H9 (cell line): Measurements from ENCODE around the gene CACNA1H. TPM values are rescaled to one million over a fixed set of nuclear protein-coding genes. Genes with fewer than 3 reads are reported as not detected.

Experiments used
- DNase-seq: peaks from one replicate; pipeline ENCODE4 v3.0.0-alpha.2; 2017
- H2AFZ ChIP-seq: one replicate; pipeline ENCODE4 v1.6.1; 2013; ENCODE audit warnings: mild to moderate bottlenecking, low read length, control low read depth, moderate library complexity
- H2AK5ac ChIP-seq: 2 replicates; pipeline ENCODE4 v1.6.1; 2013; ENCODE audit warnings: low read length, control low read depth, mixed read lengths; ENCODE audit not compliant: insufficient read length
- H2BK120ac ChIP-seq: one replicate; pipeline ENCODE4 v1.6.1; 2013; ENCODE audit warnings: low read depth, mild to moderate bottlenecking, low read length, control low read depth, inconsistent platforms; ENCODE audit not compliant: poor library complexity, severe bottlenecking
- H2BK12ac ChIP-seq: 2 replicates; pipeline ENCODE4 v1.6.1; 2013; ENCODE audit warnings: low read length, control low read depth, mixed read lengths, low read depth; ENCODE audit not compliant: insufficient read length
- H2BK15ac ChIP-seq: 2 replicates; pipeline ENCODE4 v1.6.1; 2013; ENCODE audit warnings: low read depth, low read length, control low read depth
- H2BK20ac ChIP-seq: one replicate; pipeline ENCODE4 v1.6.1; 2013; ENCODE audit warnings: low read depth, mild to moderate bottlenecking, low read length, control low read depth, inconsistent platforms; ENCODE audit not compliant: poor library complexity, severe bottlenecking
- H2BK5ac ChIP-seq: 2 replicates; pipeline ENCODE4 v1.6.1; 2013; ENCODE audit warnings: low read length, control low read depth, mixed read lengths; ENCODE audit not compliant: insufficient read length
- H3K14ac ChIP-seq: 2 replicates; pipeline ENCODE4 v1.6.1; 2013; ENCODE audit warnings: low read length, control low read depth; ENCODE audit not compliant: insufficient read depth
- H3K18ac ChIP-seq: 2 replicates; pipeline ENCODE4 v1.6.1; 2013; ENCODE audit warnings: low read depth, mild to moderate bottlenecking, mixed read lengths, low read length, control low read depth; ENCODE audit not compliant: insufficient read length
- H3K23ac ChIP-seq: 2 replicates; pipeline ENCODE4 v1.6.1; 2013; ENCODE audit warnings: low read length, control low read depth, mixed read lengths, low read depth; ENCODE audit not compliant: insufficient read length
- H3K23me2 ChIP-seq: 2 replicates; pipeline ENCODE4 v1.6.1; 2013; ENCODE audit warnings: low read depth, mild to moderate bottlenecking, mixed read lengths, low read length, control low read depth; ENCODE audit not compliant: insufficient read length, poor library complexity, severe bottlenecking
- H3K27ac ChIP-seq: 2 replicates; pipeline ENCODE4 v1.5.1; 2013; ENCODE audit warnings: low read length, control low read depth, mixed read lengths, low read depth; ENCODE audit not compliant: insufficient read length
- H3K27me3 ChIP-seq: 2 replicates; pipeline ENCODE4 v1.6.1; 2013; ENCODE audit warnings: low read length, control low read depth, inconsistent platforms; ENCODE audit not compliant: insufficient read depth
- H3K4ac ChIP-seq: 2 replicates; pipeline ENCODE4 v1.6.1; 2013; ENCODE audit warnings: low read depth, mild to moderate bottlenecking, control low read depth, inconsistent platforms, low read length, moderate library complexity
- H3K4me1 ChIP-seq: 2 replicates; pipeline ENCODE4 v1.6.1; 2013; ENCODE audit warnings: low read length, control low read depth, inconsistent platforms; ENCODE audit not compliant: insufficient read depth
- H3K4me2 ChIP-seq: 2 replicates; pipeline ENCODE4 v1.6.1; 2013; ENCODE audit warnings: low read length, control low read depth, mixed read lengths; ENCODE audit not compliant: insufficient read length, insufficient read depth
- H3K56ac ChIP-seq: 2 replicates; pipeline ENCODE4 v1.6.1; 2013; ENCODE audit warnings: low read depth, mild to moderate bottlenecking, mixed read lengths, low read length, control low read depth; ENCODE audit not compliant: insufficient read length
- H3K79me1 ChIP-seq: 2 replicates; pipeline ENCODE4 v1.6.1; 2013; ENCODE audit warnings: low read depth, mild to moderate bottlenecking, moderate library complexity, low read length, control low read depth, inconsistent platforms; ENCODE audit not compliant: insufficient read depth, poor library complexity, severe bottlenecking
- H3K79me2 ChIP-seq: 2 replicates; pipeline ENCODE4 v1.6.1; 2013; ENCODE audit warnings: low read length, control low read depth, inconsistent platforms; ENCODE audit not compliant: insufficient read depth
- H3K9ac ChIP-seq: 2 replicates; pipeline ENCODE4 v1.6.1; 2013; ENCODE audit warnings: low read length, control low read depth, mixed read lengths; ENCODE audit not compliant: insufficient read length; ENCODE audit errors: extremely low read depth
- H3K9me3 ChIP-seq: one replicate; pipeline ENCODE4 v1.6.1; 2013; ENCODE audit warnings: low read depth, low read length, inconsistent platforms; ENCODE audit not compliant: control insufficient read depth
- H3T11ph ChIP-seq: one replicate; pipeline ENCODE4 v1.6.1; 2013; ENCODE audit warnings: mild to moderate bottlenecking, low read length, control low read depth, inconsistent platforms
- H4K20me1 ChIP-seq: one replicate; pipeline ENCODE4 v1.6.1; 2013; ENCODE audit not compliant: control insufficient read depth, insufficient read length, insufficient read depth
- H4K5ac ChIP-seq: 2 replicates; pipeline ENCODE4 v1.6.1; 2013; ENCODE audit warnings: low read depth, mild to moderate bottlenecking, mixed read lengths, low read length, control low read depth; ENCODE audit not compliant: insufficient read length
- H4K8ac ChIP-seq: replicated peaks from 2 replicates; pipeline ENCODE4 v1.6.1; 2013; ENCODE audit warnings: low read length, control low read depth, mixed read lengths, low read depth; ENCODE audit not compliant: insufficient read length
- H4K91ac ChIP-seq: 2 replicates; pipeline ENCODE4 v1.6.1; 2013; ENCODE audit warnings: low read depth, mild to moderate bottlenecking, moderate library complexity, mixed read lengths, low read length, control low read depth; ENCODE audit not compliant: insufficient read length
- H3K27ac Mint-ChIP-seq, 3 experiments: 2 replicates in 2 of 3; 3 replicates in 1 of 3; pipeline ENCODE4 v1.8.0; 2020 to 2021; ENCODE audit warnings: mixed read lengths in 3 of 3, mild to moderate bottlenecking in 1 of 3, moderate library complexity in 1 of 3
- H3K27me3 Mint-ChIP-seq: 2 replicates; pipeline ENCODE4 v1.8.0; 2021; ENCODE audit warnings: low read depth, mild to moderate bottlenecking, moderate library complexity, mixed read lengths
- H3K36me3 Mint-ChIP-seq, 3 experiments: 2 replicates in 2 of 3; 3 replicates in 1 of 3; pipeline ENCODE4 v1.8.0; 2020 to 2021; ENCODE audit warnings: low read depth in 3 of 3, mixed read lengths in 3 of 3; ENCODE audit not compliant: insufficient read depth in 1 of 3
- H3K4me1 Mint-ChIP-seq, 2 experiments: 2 replicates each; pipeline ENCODE4 v1.8.0; 2020; ENCODE audit warnings: mixed read lengths in 2 of 2
- H3K4me3 Mint-ChIP-seq, 2 experiments: 2 replicates in 1 of 2; 3 replicates in 1 of 2; pipeline ENCODE4 v1.8.0; 2020 to 2021; ENCODE audit warnings: mild to moderate bottlenecking in 2 of 2, mixed read lengths in 2 of 2, moderate library complexity in 1 of 2
- H3K9me3 Mint-ChIP-seq, 2 experiments: 2 replicates in 1 of 2; 3 replicates in 1 of 2; pipeline ENCODE4 v1.8.0; 2020; ENCODE audit warnings: mild to moderate bottlenecking in 2 of 2, mixed read lengths in 2 of 2, moderate library complexity in 1 of 2
- WGBS: extraction: QIAGEN DNeasy Blood & Tissue Kit; methylation state at CpG from one replicate; pipeline ENCODE4 v1.1.7; 2013; ENCODE audit warnings: missing lambda C conversion rate, low lambda C conversion rate, mixed read lengths; ENCODE audit not compliant: insufficient read length; ENCODE audit errors: extremely low coverage; 5-methylcytosine and 5-hydroxymethylcytosine counted together
- total RNA-seq: library from RNA; stranded (reverse); gene quantifications from 2 replicates; pipeline ENCODE4 v1.2.1, GENCODE V29; 2021
- TF ChIP-seq, protein P1 (sequence below): fragments of 200-600 bp; sonication (generic); conservative IDR thresholded peaks from 3 replicates; pipeline ENCODE4 v1.8.0; 2021; ENCODE audit warnings: antibody characterized with exemption, mild to moderate bottlenecking

Gene CACNA1H
- total RNA-seq, 1 experiment from 2014 or later, result 43.3 TPM

DNA sequence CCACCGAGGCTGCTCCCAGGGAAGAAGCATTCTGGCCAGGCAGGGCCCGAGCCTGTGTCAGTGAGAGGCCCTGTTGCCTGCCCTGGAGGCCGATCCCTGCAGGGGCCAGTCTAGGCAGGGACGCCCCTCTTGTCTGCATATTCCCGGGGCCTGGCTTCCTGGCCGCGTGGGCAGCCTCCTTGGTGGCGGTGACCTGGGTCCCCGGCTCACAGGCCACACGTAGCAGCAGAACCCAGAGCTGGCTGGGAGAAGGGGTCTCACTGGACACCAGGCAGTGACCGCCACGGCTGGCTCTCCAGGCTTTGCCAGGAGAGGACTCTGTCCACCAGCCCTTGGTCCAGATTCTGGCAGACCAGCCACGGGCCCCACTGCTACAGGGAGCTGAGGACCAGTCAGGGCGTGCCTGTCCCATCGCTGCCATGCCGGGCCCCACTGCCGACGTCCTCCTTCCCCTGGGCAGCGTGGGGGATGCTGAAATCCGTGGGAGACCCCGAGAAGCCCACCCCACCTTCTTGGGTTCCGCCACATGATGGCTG, 3.7 kb upstream of the CACNA1H start:
- Mint-ChIP-seq H3K36me3 (peaks cover 4 to 12% (median 5%) of the 10 kb centered on the region in 3 experiments; a peak in 5 of 7 replicates), H3K27me3 (peaks cover 20% of the 10 kb centered on the region), H3K4me1 (peaks cover 5 to 17% of the 10 kb centered on the region in 2 experiments), H3K4me3 (no peak overlapping the region), H3K27ac (no peak overlapping the region), H3K9me3 (peaks cover 9 to 16% of the 10 kb centered on the region in 2 experiments)
- H3K56ac ChIP-seq, result no peak overlapping the region
- no peaks in the 10 kb centered on the region for H3K9me3 ChIP-seq
- H3K23ac ChIP-seq, result no peak overlapping the region
- TF ChIP-seq, protein P1, sequence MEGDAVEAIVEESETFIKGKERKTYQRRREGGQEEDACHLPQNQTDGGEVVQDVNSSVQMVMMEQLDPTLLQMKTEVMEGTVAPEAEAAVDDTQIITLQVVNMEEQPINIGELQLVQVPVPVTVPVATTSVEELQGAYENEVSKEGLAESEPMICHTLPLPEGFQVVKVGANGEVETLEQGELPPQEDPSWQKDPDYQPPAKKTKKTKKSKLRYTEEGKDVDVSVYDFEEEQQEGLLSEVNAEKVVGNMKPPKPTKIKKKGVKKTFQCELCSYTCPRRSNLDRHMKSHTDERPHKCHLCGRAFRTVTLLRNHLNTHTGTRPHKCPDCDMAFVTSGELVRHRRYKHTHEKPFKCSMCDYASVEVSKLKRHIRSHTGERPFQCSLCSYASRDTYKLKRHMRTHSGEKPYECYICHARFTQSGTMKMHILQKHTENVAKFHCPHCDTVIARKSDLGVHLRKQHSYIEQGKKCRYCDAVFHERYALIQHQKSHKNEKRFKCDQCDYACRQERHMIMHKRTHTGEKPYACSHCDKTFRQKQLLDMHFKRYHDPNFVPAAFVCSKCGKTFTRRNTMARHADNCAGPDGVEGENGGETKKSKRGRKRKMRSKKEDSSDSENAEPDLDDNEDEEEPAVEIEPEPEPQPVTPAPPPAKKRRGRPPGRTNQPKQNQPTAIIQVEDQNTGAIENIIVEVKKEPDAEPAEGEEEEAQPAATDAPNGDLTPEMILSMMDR, result no peak
- no peaks in the 10 kb centered on the region for H3K79me2 ChIP-seq
- H3K9ac ChIP-seq, result no peak overlapping the region
- no peaks in the 10 kb centered on the region for H4K20me1 ChIP-seq
- H3K27me3 ChIP-seq, result no peaks in the 10 kb centered on the region
- no CpG with 5 or more reads among the region's 22 CpGs for WGBS
- H3K23me2 ChIP-seq, result peaks cover 2% of the 10 kb centered on the region
- H2BK5ac ChIP-seq, result no peak overlapping the region
- no peak overlapping the region for H3K27ac ChIP-seq
- no peak overlapping the region for H3K14ac ChIP-seq
- DNase-seq, result no peak
- no peak overlapping the region for H2BK20ac ChIP-seq
- no peak overlapping the region for H2BK15ac ChIP-seq
- H3K4me1 ChIP-seq, result no peaks in the 10 kb centered on the region
- H4K5ac ChIP-seq, result no peak overlapping the region
- H2BK12ac ChIP-seq, result no peak overlapping the region
- no peak overlapping the region for H3K18ac ChIP-seq
- H3K4ac ChIP-seq, result no peak overlapping the region
- no peak overlapping the region for H4K91ac ChIP-seq
- no peak overlapping the region for H3T11ph ChIP-seq
- no peak overlapping the region for H4K8ac ChIP-seq
- no peaks in the 10 kb centered on the region for H3K79me1 ChIP-seq
- H3K4me2 ChIP-seq, result no peak overlapping the region
- no peak overlapping the region for H2AK5ac ChIP-seq
- no peak overlapping the region for H2AFZ ChIP-seq
- no peak overlapping the region for H2BK120ac ChIP-seq
